Esophagus squamous epithelium (tissue), 5 donors: ENCODE data around the gene AKAP10. TPM values are rescaled to one million over a fixed set of nuclear protein-coding genes. Genes with fewer than 3 reads are reported as not detected.

Experiments
- DNase-seq: peaks from one replicate; lab custom pipeline; 2025; lab: John Stamatoyannopoulos, UW
- H3K27ac ChIP-seq, 4 donors: fragments of 200-600 bp; sonication (generic); one replicate each; pipeline ENCODE4 v1.5.1; 2016 to 2019; ENCODE audit warnings: mild to moderate bottlenecking in 1 of 4
- H3K27me3 ChIP-seq, 4 donors: fragments of 200-600 bp; sonication (generic); 1 replicate in 3 of 4; 2 replicates in 1 of 4; pipeline versions ENCODE4 v1.5.1 to v1.6.0; 2017 to 2021; ENCODE audit warnings: antibody characterized with exemption in 1 of 4
- H3K36me3 ChIP-seq, 3 donors: fragments of 200-600 bp; sonication (generic); one replicate each; pipeline ENCODE4 v1.5.1; 2016 to 2019
- H3K4me1 ChIP-seq, 3 donors: fragments of 200-600 bp; sonication (generic); one replicate each; pipeline ENCODE4 v1.5.1; 2017 to 2019
- H3K4me3 ChIP-seq, 4 donors: fragments of 200-600 bp; sonication (generic); 1 replicate in 3 of 4; 2 replicates in 1 of 4; pipeline ENCODE4 v1.5.1; 2016 to 2019; ENCODE audit warnings: mild to moderate bottlenecking in 2 of 4, moderate library complexity in 1 of 4
- H3K9me3 ChIP-seq, 3 donors: fragments of 200-600 bp; sonication (generic); one replicate each; pipeline ENCODE4 v1.5.1; 2016 to 2019
- CTCF ChIP-seq, 6 experiments: fragments of 450-650 bp in 4 of 6; fragments of 200-600 bp in 2 of 6; sonication (generic) in 2 of 6; IDR thresholded peaks; one replicate each; pipeline ENCODE4 v1.5.1; 2016 to 2019; ENCODE audit warnings: antibody characterized with exemption in 6 of 6, mild to moderate bottlenecking in 4 of 6, moderate library complexity in 4 of 6
- POLR2A ChIP-seq, 4 donors: fragments of 450-650 bp; IDR thresholded peaks; one replicate each; pipeline ENCODE4 v1.6.1; 2017; ENCODE audit warnings: antibody characterized with exemption in 4 of 4, mild to moderate bottlenecking in 4 of 4, moderate library complexity in 3 of 4
- WGBS, 2 donors: methylation state at CpG; one replicate each; pipeline ENCODE4 v1.1.5; 2018; 5-methylcytosine and 5-hydroxymethylcytosine counted together
- intact Hi-C: fragments of 100-400 bp; cut with DNase I; formaldehyde crosslinking; loops from one replicate; pipeline ENCODE4 v1.15.0; 2022
- total RNA-seq, 4 donors: library from RNA; depleted of rRNA; stranded (reverse); fragments of >200 nt; gene quantifications; one replicate each; pipeline ENCODE4 v1.1.0, GENCODE V29; 2016
- donor health status: DM: yes; HTN: yes; CAD: no.

Gene AKAP10
- total RNA-seq, 4 donors from 2014 or later = 8.2 to 24.6 (median 16.4) TPM

- no peak overlapping the region for H3K27ac ChIP-seq
- no peaks in the 10 kb centered on the region for H3K36me3 ChIP-seq
- H3K4me1 ChIP-seq = peaks cover 0 to 18% (median 5%) of the 10 kb centered on the region in 3 donors
- TF ChIP-seq POLR2A (IDR thresholded peaks at IDR 0.05) = no peak
- no peak for TF ChIP-seq CTCF (IDR thresholded peaks at IDR 0.05)
- intact Hi-C loops = no loop called here
- no peak for DNase-seq
- H3K4me3 ChIP-seq = no peak overlapping the region
- WGBS, 2 donors = 37 to 61% methylated on average over 2 to 4 of the region's 4 CpGs
- H3K27me3 ChIP-seq = no peaks in the 10 kb centered on the region
- no peaks in the 10 kb centered on the region for H3K9me3 ChIP-seq
Observed at GRCh38 chr17:19991252-19991885, 13.7 kb upstream of the AKAP10 start.

- Histone ChIP-seq H3K27me3 (no peaks in the 10 kb centered on the region), H3K27ac (no peak overlapping the region), H3K9me3 (no peaks in the 10 kb centered on the region), H3K4me3 (no peak overlapping the region), H3K4me1 (peaks cover 0 to 11% (median 1%) of the 10 kb centered on the region in 3 donors), H3K36me3 (no peaks in the 10 kb centered on the region)
- intact Hi-C loops = no loop called here
- WGBS, 2 donors = 43 to 56% methylated on average over 1 of the region's 1 CpG
- TF ChIP-seq POLR2A (IDR thresholded peaks at IDR 0.05) (no peak), CTCF (IDR thresholded peaks at IDR 0.05) (no peak)
- DNase-seq = no peak
Observed at GRCh38 chr17:19987897-19988296, 10.3 kb upstream of the AKAP10 start.

GRCh38 chr17:19986941-19987861, 9.6 kb upstream of the AKAP10 start:
- WGBS, 2 donors = 60 to 73% methylated on average over 11 to 13 of the region's 13 CpGs
- no peaks in the 10 kb centered on the region for H3K27me3 ChIP-seq
- H3K36me3 ChIP-seq = no peaks in the 10 kb centered on the region
- no peaks in the 10 kb centered on the region for H3K9me3 ChIP-seq
- no peak overlapping the region for H3K4me3 ChIP-seq
- intact Hi-C loops = no loop called here
- no peak for DNase-seq
- H3K27ac ChIP-seq = no peak overlapping the region
- peaks cover 0 to 9% (median 0%) of the 10 kb centered on the region in 3 donors for H3K4me1 ChIP-seq
- TF ChIP-seq POLR2A (IDR thresholded peaks at IDR 0.05) (no peak), CTCF (IDR thresholded peaks at IDR 0.05) (no peak)

GRCh38 chr17:19979917-19980770, 2.5 kb upstream of the AKAP10 start:
- H3K27me3 ChIP-seq = no peaks in the 10 kb centered on the region
- no peaks in the 10 kb centered on the region for H3K36me3 ChIP-seq
- no peak for DNase-seq
- H3K4me1 ChIP-seq = peaks cover 11 to 43% (median 14%) of the 10 kb centered on the region in 3 donors
- H3K4me3 ChIP-seq = peak overlapping the region in 1 of 4 donors; percentile 16
- H3K9me3 ChIP-seq = no peaks in the 10 kb centered on the region
- TF ChIP-seq CTCF (IDR thresholded peaks at IDR 0.05) (no peak), POLR2A (IDR thresholded peaks at IDR 0.05) (no peak)
- WGBS, 2 donors = 81 to 82% methylated on average over 29 to 35 of the region's 43 CpGs
- peak overlapping the region in 2 of 4 donors; percentile 29 to 46 for H3K27ac ChIP-seq
- intact Hi-C loops = no loop called here
